HFFc6 (cell line): ENCODE measurements around the gene CGNL1. TPM values are rescaled to one million over a fixed set of nuclear protein-coding genes. Genes with fewer than 3 reads are reported as not detected.

Source experiments
- DNase-seq: peaks from one replicate; pipeline ENCODE4 v3.0.0-alpha.2; 2018
- H3K27ac Mint-ChIP-seq: 2 replicates; pipeline ENCODE4 v1.8.0; 2020; ENCODE audit warnings: mild to moderate bottlenecking, mixed read lengths
- H3K27me3 Mint-ChIP-seq: 2 replicates; pipeline ENCODE4 v1.8.0; 2021; ENCODE audit warnings: mild to moderate bottlenecking, moderate library complexity, mixed read lengths; ENCODE audit not compliant: insufficient read depth
- H3K36me3 Mint-ChIP-seq: 2 replicates; pipeline ENCODE4 v1.8.0; 2021; ENCODE audit warnings: low read depth, mixed read lengths
- H3K4me1 Mint-ChIP-seq: 2 replicates; pipeline ENCODE4 v1.8.0; 2020; ENCODE audit warnings: low read depth, mixed read lengths
- H3K4me3 Mint-ChIP-seq: 2 replicates; pipeline ENCODE4 v1.8.0; 2020; ENCODE audit warnings: mild to moderate bottlenecking, moderate library complexity, mixed read lengths
- H3K9me3 Mint-ChIP-seq: 2 replicates; pipeline ENCODE4 v1.8.0; 2020; ENCODE audit warnings: mild to moderate bottlenecking, mixed read lengths
- total RNA-seq, 6 experiments: library from RNA; stranded (reverse); fragmentation: NEBNext Ultra II Directional; extraction: Animal tissue kit (Norgen Biotek cat#: 25700); gene quantifications; 2 replicates in 1 of 6; 3 replicates in 5 of 6; pipeline ENCODE4 v1.2.3, GENCODE V29; 2021
- TF ChIP-seq, protein P1 (sequence below): fragments of 200-600 bp; sonication (generic); IDR thresholded peaks from 2 replicates; pipeline ENCODE4 v1.5.0; 2021; ENCODE audit warnings: antibody characterized with exemption, mild to moderate bottlenecking

CGNL1 gene
- total RNA-seq, 6 experiments from 2014 or later = 0.05 to 0.20 (median 0.10) TPM; not detected in 2

DNA sequence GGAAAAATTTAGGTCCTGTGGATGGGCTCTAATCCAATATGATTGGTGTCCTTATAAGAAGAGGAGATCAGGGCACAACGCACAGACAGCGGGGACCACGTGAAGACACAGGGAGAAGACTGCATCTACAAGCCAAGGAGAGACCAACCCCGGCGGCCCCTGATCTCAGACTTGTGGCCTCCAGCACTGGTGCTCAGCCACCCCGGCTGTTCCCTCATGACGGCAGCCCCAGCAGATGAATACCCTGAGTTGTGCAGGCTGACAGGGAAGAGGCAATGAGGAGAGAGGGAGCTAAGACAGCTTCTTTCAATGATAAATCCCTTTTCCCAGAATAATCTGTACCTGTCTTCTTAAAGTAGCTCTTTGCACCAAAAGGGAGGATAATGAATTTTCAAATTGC, 33.3 kb upstream of the CGNL1 start:
- H3K27ac Mint-ChIP-seq = no peak overlapping the region
- DNase-seq = no peak
- no peak overlapping the region for H3K4me3 Mint-ChIP-seq
- H3K27me3 Mint-ChIP-seq = peaks cover 4% of the 10 kb centered on the region; the same call in 1 of the 2 replicates
- peaks cover 6% of the 10 kb centered on the region; the same call in 1 of the 2 replicates for H3K9me3 Mint-ChIP-seq
- TF ChIP-seq, protein P1, sequence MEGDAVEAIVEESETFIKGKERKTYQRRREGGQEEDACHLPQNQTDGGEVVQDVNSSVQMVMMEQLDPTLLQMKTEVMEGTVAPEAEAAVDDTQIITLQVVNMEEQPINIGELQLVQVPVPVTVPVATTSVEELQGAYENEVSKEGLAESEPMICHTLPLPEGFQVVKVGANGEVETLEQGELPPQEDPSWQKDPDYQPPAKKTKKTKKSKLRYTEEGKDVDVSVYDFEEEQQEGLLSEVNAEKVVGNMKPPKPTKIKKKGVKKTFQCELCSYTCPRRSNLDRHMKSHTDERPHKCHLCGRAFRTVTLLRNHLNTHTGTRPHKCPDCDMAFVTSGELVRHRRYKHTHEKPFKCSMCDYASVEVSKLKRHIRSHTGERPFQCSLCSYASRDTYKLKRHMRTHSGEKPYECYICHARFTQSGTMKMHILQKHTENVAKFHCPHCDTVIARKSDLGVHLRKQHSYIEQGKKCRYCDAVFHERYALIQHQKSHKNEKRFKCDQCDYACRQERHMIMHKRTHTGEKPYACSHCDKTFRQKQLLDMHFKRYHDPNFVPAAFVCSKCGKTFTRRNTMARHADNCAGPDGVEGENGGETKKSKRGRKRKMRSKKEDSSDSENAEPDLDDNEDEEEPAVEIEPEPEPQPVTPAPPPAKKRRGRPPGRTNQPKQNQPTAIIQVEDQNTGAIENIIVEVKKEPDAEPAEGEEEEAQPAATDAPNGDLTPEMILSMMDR = no peak
- H3K36me3 Mint-ChIP-seq = peaks cover 6% of the 10 kb centered on the region; the same call in 1 of the 2 replicates
- peaks cover 9% of the 10 kb centered on the region for H3K4me1 Mint-ChIP-seq

GRCh38 chr15:57343498-57343897, 32.8 kb upstream of the CGNL1 start:
- TF ChIP-seq, protein P1 = no peak
- H3K27ac Mint-ChIP-seq = no peak overlapping the region
- no peak for DNase-seq
- H3K27me3 Mint-ChIP-seq = peaks cover 4% of the 10 kb centered on the region; the same call in 1 of the 2 replicates
- H3K36me3 Mint-ChIP-seq = peaks cover 11% of the 10 kb centered on the region; the same call in 1 of the 2 replicates
- H3K4me3 Mint-ChIP-seq = no peak overlapping the region
- peaks cover 6% of the 10 kb centered on the region; the same call in 1 of the 2 replicates for H3K4me1 Mint-ChIP-seq
- peaks cover 9% of the 10 kb centered on the region; the same call in 1 of the 2 replicates for H3K9me3 Mint-ChIP-seq

GRCh38 chr15:57344282-57344681, 32.0 kb upstream of the CGNL1 start:
- H3K4me1 Mint-ChIP-seq = peaks cover 6% of the 10 kb centered on the region; the same call in 1 of the 2 replicates
- peaks cover 13% of the 10 kb centered on the region; the same call in 1 of the 2 replicates for H3K36me3 Mint-ChIP-seq
- H3K27ac Mint-ChIP-seq = no peak overlapping the region
- peaks cover 2% of the 10 kb centered on the region; the same call in 1 of the 2 replicates for H3K27me3 Mint-ChIP-seq
- H3K9me3 Mint-ChIP-seq = peaks cover 13% of the 10 kb centered on the region; the same call in 1 of the 2 replicates
- DNase-seq = no peak
- H3K4me3 Mint-ChIP-seq = no peak overlapping the region
- TF ChIP-seq, protein P1 = no peak

DNA sequence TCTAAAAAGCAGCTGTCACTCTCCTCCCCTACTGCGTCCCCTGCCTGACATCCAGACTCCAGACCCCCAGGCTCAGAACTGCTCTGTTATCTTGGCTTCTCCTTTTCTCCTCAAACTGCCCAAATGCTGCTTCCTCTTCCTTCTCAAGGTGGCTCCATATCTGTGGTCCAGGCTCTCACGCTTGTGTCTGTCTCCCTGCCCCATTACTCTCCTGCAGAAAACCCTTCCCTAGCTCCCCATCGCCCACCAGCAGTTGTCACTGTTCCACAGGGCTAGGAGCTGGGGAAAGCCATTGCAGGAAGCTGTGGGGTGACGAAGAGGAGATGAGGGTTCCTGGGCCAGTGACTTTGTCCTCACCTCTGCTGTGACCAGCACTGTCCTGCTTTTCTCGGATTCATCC, 30.7 kb upstream of the CGNL1 start:
- Mint-ChIP-seq H3K27me3 (no peaks in the 10 kb centered on the region; the same call in 1 of the 2 replicates), H3K27ac (no peak overlapping the region), H3K4me3 (no peak overlapping the region), H3K9me3 (peaks cover 13% of the 10 kb centered on the region; the same call in 1 of the 2 replicates), H3K36me3 (peaks cover 13% of the 10 kb centered on the region; the same call in 1 of the 2 replicates), H3K4me1 (peaks cover 6% of the 10 kb centered on the region; the same call in 1 of the 2 replicates)
- DNase-seq = no peak
- TF ChIP-seq, protein P1 = peak; percentile 26; the same call in 1 of the 2 replicates

DNA sequence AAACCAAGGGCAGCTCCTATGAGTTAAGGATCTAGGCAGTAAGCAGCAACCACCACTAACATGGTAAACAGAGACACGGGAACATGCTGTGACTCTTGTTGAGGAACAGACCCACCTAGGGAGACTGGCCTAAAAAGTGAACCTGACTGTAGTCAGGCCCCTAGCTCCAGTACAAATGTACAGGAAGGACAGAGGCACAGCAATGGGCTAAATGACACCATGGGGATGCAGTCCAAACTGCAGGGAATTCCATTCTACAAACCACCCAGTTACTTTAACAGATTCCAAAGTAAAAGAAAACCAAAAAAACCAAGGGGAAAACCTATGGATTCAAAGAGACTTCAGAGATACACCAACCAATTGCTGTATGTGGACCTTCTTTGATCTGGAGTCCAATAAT, 28.2 kb upstream of the CGNL1 start:
- H3K36me3 Mint-ChIP-seq = peaks cover 13% of the 10 kb centered on the region; the same call in 1 of the 2 replicates
- TF ChIP-seq, protein P1 = no peak
- no peak overlapping the region for H3K4me3 Mint-ChIP-seq
- no peaks in the 10 kb centered on the region; the same call in 1 of the 2 replicates for H3K4me1 Mint-ChIP-seq
- no peak overlapping the region for H3K27ac Mint-ChIP-seq
- H3K27me3 Mint-ChIP-seq = no peaks in the 10 kb centered on the region; the same call in 1 of the 2 replicates
- H3K9me3 Mint-ChIP-seq = peaks cover 13% of the 10 kb centered on the region; the same call in 1 of the 2 replicates
- no peak for DNase-seq
